Stomach (tissue), 4 donors: Measurements from ENCODE around the gene NLRP6.

Experiments used
- CTCF ChIP-seq, 7 experiments: fragments of 450-650 bp in 4 of 7; fragments of 200-600 bp in 3 of 7; sonication (generic) in 3 of 7; IDR thresholded peaks; one replicate each; pipeline ENCODE4 v1.5.1; 2016 to 2019; ENCODE audit warnings: antibody characterized with exemption in 7 of 7, control low read depth in 2 of 7, mild to moderate bottlenecking in 1 of 7
- EP300 ChIP-seq: sonication (generic); formaldehyde crosslinking; IDR thresholded peaks from one replicate; pipeline ENCODE4 v1.6.1; 2017; ENCODE audit warnings: antibody characterized with exemption
- POLR2AphosphoS5 ChIP-seq, 3 donors: sonication (generic); formaldehyde crosslinking; IDR thresholded peaks; one replicate each; pipeline ENCODE4 v1.6.1; 2016; ENCODE audit warnings: antibody characterized with exemption in 3 of 3

DNA sequence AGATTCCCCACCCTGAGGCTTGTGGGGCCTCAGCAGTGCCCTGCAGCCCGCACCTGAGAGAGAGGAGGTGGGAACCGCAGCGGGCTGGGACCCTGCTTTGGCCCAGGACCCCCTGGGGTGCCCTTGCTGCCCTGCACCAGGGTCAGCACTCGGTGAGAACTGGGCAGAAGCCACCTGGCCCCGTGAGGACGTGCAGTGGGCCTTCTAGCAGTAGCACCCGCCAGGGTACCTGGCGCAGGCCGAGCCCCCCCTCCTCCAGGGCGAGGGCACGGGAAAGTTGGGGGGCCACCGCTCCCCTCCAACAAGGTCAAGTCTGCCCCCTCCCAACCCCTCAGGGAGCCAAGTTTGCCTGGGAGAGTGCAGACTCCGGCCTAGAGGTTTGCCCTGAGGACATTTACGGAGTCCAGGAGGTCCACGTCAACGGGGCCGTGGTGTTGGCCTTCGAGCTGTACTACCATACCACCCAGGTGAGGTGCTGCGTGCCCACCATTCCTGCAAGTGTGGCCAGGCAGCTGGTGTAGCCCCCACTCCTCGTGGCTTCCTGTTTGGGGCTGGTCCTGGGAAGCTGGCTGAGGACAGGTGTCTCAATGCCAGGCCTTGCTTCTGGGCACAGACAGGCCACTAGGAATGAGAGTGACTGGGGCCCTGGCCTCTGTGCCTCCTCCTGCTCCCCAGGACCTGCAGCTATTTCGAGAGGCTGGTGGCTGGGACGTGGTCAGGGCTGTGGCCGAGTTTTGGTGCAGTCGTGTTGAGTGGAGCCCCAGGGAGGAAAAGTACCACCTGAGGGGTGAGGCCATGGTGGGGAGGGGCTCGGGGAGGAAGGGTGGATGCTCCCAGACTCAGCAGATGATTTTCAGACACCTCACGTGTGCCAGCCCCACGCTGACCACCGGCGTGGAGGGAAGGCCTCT lies 14.3 kb downstream of the NLRP6 start:
- TF ChIP-seq POLR2AphosphoS5 (IDR thresholded peaks at IDR 0.05) (no peak), CTCF (IDR thresholded peaks at IDR 0.05) (no peak), EP300 (no peak)
